ENCODE measurements around the gene CFAP65.

DNA sequence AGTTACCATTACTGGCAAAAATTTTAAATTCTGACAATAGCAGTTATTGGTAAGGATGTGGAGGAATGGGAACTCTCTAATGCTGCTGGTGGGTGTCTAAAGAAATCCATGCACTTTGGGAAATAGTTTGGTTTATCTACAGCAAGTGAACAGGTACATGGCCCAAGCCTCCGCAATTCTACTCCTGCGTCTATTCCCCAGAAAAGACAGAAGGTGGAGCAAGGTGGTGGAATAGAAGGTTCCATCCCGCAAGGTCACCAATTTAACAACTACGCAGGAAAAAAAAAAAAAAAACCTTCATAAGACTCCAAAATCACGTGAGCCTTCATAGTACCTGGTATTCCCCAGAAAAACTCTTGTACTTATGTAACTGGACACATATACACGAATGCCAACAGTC, 6.5 kb downstream of the CFAP65 start:
- TF ChIP-seq CTCF (IDR thresholded peaks at IDR 0.05; ENCODE audit: low read depth, low read length) = no peak
- no peak for TF ChIP-seq EZH2phosphoT487 (IDR thresholded peaks at IDR 0.05; ENCODE audit: low read depth)

Measured in OCI-LY3 (cell line).